Stimulated activated CD4-positive, alpha-beta T cell treated with anti-CD3 and anti-CD28 coated beads, Interleukin-1b, Interleukin-23, amount 100 ng/mL, for 4 hours (primary cell): Measurements from ENCODE around the gene BLOC1S1.

ENCODE experiments used
- DNase-seq, 2 donors: peaks; one replicate each; pipeline ENCODE4 v3.0.0-alpha.2; 2020; ENCODE audit warnings: low read depth in 2 of 2

The BLOC1S1 gene

DNA sequence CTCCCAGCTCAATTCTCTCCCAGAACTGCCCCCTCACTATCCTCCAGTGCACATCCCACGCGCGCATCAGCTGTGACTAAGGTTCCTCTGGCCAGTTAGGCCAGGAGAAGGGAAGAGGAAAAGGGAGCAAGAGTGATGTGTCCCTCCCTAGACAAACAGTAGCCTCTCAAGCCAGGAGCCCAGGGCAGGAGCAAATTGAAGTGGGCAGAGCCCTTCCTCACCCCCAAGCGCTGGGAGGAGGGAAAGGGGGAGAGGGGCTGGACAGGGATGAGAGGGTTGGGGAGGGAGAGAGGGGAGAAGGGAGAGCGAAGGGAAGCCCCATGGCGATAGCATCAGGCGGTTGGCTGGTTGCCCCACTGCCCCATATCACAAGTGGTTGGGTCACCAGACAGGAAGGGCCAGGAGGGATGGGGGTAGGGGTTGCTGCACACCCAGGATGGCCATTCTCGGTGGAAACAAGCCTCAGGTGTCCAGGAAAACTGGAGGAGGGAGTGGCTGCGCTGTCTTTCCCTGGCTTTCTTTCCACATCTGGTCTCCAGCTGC lies 11.9 kb downstream of the BLOC1S1 start:
- no peak for DNase-seq

DNA sequence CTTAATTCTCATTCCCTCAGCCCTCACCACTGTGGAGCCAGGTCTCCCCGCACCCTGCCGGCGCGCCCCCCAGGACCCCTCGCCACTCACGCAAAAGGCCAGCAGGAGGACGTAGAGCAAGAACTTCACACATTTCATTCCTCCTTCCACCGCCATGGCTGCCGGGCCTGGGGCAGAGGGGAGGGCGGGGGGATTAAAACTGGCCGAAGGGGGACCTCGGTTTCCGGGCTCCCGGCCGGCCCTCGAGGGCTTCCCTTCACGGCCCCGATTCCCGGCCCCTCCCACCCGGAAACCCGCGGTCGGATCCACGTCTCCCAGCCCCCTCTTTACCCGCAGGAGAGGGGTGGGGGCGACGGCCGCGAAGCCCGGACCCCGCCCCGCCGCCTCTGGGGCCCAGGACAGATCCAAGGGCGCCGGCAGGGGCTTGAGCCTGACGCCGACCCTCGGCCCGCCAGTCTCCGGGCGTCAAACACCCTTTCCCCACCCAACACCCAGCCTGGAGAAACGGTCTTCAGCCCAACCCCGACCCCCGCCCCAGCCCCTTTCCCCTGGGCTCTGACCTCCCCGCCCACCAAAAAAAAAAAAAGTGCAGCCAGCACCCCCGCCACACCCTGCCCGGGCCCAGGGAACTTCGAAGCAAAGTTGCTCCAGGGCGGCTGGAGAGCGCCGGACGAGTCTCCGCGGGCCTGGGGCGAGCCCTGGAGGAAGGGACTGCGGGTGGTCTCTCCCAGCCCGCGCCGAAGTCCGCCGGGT lies 12.5 kb downstream of the BLOC1S1 start:
- peak in 1 of 2 donors; percentile 31 for DNase-seq

DNA sequence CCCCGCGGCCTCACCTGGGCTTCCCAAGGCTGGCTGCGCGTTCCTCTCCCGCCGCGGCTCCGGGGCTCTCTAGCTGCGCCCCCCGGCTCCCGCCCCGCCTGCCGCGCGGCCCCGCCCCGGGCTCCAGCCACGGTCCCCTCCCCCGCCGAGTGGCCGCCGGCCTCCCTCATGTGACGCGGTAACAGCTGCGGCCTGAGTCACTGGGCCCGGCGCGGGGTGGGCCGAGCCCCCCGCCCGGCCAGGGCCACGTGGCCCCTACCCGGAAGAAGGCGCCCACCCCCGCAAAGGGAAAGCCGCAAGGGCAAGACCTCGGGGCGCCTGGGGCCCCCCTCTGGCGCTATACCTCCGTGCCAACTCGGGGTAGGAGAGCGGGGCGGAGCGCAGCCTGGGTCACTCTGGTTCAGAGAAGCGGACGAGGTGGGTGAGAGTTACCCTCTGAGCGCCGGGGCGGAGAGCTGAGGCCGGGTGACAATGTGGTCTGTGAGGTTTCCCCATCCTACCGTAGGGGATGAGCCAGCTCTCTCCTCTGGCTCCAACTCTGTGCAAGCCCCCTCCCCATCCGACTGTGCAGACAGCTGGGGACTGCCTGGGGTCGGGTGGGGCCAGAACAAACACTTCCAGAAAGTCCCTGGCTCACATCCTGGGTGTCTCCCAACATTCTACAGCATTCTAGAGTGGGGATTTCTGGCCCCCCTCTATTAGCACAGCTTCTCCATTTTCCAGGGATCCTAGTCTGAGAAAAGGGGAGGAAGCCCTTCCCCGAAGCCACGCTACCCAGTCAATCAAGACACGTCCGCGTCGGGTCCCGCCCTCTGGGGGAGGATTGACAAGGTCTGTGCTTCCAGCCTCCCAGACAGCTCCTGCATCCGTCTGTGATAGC lies 13.3 kb downstream of the BLOC1S1 start, which contains the start of gene CD63:
TSS of gene CD63 (minus strand) at position 71 of the 880 bp plus-strand sequence. CDS start 668 bp downstream, outside the sequence.
- peak; percentile 58 to 70 for DNase-seq

DNA sequence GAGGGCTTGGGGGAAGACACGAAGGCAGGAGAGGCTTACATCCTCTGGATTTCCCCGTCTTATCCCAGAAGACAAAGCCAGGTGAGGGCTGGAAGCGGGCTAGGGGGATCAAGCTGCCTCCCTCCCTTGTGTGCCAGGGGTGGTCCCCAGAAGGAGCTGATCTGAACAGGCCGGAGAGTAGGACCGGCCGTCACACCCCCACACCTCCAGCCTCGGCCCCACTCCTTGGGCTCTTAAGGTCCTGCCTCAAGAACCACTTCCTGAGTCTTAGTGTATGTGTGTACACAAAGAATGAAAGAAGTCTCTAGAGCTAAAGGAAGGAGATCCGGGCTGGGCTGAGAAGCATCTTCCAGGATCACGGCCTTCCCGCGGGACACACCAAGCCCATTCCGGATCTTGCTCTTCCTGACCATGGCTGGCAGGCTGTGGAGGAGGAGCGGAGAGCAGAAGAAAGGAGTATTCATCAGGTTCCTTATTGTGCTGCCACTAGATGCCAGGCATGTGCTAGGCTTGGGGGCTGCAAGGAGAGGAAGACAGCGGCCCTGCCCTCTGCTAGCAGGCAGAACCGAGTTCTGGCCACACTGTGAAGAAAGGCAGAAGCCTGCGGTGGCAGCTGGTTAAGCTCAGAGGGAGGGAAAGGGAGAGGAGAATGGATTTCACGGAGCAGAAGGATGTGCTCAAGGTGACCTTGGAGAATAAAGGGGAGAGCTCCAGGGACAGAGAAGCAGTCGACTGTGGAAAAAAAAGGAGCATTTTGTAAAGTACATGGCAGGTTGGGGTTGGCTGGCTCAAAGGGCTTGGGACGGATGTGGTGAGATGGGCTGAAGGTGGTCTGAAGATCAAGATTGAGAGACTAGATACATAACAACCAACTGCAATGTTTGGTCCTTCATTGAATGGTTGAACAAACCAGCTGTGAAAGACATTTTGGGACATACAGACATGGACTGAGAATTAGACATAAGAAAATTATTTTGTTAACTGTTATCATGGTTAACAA lies 14.3 kb downstream of the BLOC1S1 start:
- DNase-seq = no peak

DNA sequence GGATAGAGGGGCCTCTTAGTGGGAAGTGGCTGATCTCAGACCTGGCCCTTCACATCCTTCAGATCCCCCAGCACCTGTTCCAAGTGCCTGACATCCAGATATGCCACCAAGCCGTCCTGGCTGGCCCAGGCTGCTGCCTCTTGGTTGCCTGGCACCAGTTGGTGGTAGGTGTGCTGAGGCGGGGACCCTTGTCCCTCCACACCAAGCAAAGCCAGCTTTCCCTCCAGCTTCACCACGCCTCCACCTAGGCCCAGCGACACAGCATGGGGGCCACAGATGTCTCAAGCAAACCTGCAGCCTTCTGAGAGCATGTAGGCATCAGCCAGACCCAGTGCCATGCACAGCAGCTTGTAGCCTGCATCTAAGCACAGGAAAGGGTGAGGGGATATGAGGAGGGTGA lies 16.4 kb downstream of the BLOC1S1 start:
- DNase-seq = no peak

DNA sequence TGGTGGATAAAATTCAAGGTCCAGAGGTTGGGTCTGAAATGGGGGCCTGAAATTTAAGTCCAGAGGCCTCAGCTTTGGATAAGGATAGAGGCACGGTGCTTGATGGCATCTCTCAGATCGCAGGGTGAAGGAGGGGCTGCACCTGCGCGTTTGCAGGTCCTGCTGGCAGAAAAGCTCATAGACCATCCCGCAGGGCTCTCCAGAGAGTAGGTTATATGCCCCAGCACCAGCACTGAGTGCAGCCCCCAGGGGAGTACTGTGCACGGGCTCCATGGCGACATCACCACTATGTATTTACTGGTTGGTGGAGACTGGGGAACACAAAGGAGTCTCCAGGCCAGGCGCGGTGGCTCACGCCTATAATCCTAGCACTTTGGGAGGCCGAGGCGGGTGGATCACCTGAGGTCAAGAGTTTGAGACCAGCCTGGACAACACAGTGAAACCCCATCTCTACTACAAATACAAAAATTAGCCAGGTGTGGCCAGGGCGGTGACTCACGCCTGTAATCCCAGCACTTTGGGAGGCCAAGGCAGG lies 17.2 kb downstream of the BLOC1S1 start:
- DNase-seq = no peak

DNA sequence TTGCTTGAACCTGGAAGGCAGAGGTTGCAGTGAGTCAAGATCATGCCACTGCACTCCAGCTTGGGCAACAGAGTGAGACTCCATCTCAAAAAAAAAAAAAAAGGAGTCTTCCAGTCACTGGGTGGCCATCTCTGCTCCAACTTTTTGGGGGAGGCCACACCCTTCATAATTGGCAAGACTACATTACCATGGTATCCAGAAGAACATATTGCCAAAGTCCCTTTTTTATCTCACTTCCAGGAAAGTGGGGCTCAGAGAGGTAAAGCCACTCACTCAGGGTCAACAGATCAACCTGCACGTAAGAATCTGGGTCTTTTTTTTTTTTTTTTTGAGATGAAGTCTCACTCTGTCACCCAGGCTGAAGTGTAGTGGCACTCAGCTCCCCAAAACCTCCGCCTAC lies 18.0 kb downstream of the BLOC1S1 start:
- DNase-seq = no peak

DNA sequence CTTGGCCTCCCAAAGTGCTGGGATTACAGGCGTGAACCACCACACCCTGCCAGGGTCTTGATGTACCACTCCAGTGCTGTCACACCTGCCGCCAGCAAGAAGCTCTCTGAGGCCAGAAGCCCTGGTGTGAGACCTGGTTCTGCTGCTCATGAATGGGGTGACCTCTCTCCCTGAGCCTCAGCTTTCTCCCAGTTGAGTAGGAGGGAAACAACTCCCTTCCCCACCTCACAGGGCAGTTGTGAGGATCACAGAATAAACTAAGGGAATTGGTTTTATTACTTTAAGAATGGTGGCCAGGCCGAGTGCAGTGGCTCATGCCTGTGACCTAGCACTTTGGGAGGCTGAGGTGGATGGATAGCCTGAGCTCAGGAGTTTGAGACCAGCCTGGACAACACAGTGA lies 18.7 kb downstream of the BLOC1S1 start:
- DNase-seq = no peak

DNA sequence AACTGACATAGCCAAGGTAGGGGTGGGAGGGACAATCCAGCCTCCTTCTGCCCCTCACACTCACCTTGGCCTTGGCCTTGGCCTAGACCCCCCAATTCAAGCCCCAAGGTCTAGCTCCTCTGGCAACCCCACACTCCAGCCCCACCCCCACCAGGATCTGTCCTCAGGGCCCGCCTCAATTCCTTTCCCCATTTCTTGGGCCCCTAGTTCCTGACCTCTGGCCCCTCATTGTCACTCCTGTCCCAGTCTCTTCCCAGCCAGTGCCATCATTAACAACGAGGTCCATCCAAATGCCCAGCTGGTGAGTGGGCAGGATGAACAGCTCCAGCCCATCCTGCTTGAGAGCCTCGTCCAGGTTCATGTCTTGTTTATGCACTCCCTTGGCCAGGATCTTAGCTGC lies 20.2 kb downstream of the BLOC1S1 start:
- DNase-seq = no peak

DNA sequence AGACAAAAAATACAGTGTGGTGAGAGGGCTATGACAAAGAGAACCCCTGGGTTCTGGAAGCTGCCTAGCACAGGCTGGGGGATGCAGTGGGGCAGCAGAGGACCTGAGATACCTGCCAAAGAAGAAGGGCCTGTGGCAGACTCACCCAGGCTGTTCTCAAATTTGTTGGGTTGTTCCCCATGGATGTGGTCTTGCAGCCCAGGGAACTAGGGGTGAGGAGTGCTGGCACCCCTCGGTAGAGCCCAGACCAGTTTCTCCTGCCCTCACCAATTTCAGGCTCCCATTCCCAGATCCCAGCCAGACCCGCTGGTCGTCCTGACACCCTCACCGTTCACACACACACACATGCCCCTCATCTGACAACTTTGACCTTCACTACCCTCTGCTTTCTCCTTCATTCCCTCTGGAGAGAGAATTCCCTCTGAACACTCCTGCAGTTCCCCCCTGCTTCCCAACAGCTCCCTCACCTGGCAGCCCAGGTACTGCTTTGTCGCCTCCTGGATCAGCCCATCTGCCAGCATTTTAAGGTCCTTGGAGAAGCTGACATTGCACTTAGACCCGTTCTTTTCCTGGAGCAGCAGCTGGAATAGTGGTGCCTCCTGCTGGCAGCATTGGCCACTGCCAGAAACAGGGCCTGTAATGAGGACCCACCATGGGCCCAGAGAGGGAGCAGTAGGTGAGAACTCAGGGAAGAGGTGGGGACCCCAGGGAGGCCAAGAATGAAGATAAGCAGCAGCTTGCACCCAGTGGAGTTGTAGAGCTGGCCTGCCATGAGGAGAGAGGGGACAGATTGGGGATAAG lies 21.1 kb downstream of the BLOC1S1 start:
- peak in 1 of 2 donors; percentile 36 for DNase-seq

DNA sequence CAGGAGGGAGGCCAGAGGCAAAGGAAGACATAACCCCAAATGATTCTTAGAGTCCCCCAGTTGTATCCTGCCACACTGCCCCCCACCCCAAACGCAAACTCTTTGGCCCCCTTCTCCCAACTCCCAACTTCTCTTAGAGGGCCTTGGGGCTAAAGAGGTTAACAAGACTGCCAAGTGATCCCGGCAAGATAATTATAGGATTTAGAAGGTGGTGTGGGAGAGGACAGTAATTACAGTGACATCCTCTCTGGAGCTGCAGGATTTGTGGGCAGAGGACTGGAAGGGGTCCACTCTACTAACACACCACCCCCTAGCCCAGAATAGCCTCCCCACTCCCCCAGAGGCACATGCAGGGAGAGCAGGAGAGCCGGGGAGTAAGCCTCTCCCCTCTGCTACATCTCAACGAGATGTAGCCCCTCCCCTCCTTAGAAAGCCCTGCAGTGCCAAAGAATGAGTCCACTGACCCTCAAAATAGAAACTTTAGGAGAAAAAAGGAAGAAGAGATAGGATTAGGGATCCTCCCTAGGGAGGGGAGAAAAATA lies 21.8 kb downstream of the BLOC1S1 start:
- DNase-seq = no peak

DNA sequence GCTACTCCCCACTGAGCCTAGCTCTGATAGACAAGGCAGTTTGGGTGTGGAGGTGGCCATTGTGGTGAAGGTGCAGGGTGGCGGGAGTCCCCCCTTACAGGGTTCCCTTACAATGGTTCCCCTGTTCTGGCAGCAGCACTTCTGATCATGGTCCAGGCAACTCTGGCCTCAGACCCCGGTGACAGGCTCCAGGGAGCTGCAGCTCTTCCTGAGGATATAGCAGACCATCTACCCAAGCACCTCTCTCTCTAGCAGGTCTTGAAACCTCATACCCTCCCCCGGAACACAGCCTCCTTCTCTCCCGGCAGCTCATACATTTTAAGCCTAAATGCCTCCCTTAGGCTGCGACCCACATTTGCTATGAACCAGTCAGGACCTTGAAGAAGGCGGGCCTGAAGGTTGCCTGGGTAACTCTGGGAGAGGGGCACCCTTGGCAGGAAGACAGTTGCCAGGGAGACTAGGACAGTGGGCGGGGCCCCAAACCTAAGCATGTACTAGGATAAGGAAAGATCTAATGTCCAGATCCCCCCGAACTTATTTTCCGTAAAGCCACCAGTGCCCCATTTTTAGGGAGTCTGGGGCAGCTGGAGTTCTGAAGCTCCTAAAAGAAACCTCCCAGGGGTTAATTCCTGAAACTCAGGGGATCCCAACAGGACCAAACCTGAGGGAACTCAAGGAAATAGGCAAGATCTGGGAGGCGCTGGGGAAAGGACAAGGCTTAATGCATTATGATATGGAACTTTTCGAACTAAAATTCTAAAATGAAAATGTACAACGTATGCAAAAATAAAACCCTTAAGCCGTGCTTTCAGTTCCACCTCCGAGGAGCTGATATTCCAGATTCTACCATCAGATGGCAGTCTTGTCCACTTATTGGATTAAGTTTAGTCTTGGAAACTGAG lies 22.5 kb downstream of the BLOC1S1 start:
- DNase-seq = peak; percentile 58 to 88

DNA sequence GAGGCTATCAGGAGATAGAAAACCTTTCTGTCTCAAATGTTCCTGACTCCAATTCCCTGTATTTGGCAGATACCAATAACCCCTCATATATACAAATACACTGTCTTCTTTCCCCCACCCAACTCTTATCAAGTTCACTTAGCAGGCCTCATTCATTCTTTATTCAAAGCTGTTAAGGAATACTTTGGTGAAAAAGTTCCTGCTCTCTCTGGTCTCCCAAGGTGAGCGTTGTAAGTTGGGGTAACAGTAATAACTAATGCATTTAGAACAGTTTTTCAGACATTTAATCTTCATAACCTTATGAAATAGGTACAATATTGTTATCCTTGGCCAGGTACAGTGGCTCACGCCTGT lies 23.2 kb downstream of the BLOC1S1 start:
- DNase-seq = no peak

DNA sequence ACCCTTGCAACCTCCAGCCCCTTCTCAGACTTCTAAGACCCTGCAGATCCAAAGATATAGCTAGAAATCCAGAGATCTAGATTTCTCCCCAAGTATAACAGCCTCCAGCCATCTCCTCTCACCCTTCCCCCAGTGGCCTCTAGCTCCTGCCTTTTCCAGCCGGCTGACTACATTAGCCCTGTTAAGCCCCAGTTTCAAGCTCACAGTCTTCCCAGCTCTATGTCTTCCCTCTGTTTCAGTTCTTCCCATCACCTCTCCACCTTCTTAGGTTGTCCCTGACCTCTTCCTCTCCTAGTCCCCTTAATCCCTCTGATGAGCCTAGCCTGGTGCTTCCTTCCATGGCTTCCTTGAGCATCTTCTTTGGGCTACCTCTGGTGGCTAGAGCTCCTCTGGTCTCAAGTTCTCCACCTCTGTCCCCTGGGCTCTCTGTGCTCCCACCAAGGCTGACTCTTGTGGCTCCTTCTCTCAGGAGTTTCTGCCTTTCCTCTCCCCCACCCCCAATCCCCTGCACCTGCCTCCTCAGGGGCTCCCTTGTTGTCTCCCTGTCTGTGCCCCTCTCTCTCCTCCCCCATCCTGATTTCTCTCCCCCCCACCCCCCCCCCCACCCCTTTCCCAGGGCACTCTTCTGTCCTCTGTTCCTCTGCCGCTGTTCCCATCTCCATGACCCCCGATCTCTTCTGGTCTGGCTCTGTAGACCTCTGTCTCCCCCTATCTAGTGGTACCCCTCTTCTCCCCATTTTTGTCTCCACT lies 26.3 kb downstream of the BLOC1S1 start:
- DNase-seq = no peak

DNA sequence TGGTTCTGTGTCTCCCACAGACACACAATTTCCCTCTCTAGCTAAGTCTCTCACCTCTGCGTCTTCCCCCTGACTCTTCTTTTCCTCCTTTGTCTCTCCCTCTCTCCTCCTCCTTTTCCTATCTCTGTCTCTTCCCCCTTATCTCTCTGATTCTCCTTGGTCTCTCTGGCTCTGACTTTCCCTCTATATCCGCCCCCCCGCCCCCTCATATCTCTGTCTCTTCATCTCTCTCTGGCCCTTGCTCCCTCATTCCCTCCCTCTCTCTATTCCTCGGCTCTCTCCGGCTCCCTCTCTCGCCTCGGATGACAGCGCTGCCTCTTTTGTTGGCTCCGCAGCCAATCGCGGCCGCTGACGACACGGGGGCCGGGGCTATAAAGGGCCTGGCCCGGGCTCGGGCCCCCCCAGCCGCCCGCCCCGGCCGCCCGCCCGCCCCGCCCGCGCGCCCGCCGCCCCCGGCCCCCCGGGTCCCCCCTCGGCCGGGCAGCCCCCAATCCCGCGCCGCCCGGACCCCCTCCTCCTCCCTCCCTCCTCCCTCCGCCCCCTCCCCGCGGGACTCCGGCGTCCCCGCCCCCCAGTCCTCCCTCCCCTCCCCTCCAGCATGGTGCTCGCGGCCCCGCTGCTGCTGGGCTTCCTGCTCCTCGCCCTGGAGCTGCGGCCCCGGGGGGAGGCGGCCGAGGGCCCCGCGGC lies 27.0 kb downstream of the BLOC1S1 start, which contains the start of gene GDF11:
TSS of gene GDF11 (plus strand) at position 404 of the 687 bp plus-strand sequence. CDS start at position 599, 195 bp downstream.
- peak; percentile 48 to 66 for DNase-seq

DNA sequence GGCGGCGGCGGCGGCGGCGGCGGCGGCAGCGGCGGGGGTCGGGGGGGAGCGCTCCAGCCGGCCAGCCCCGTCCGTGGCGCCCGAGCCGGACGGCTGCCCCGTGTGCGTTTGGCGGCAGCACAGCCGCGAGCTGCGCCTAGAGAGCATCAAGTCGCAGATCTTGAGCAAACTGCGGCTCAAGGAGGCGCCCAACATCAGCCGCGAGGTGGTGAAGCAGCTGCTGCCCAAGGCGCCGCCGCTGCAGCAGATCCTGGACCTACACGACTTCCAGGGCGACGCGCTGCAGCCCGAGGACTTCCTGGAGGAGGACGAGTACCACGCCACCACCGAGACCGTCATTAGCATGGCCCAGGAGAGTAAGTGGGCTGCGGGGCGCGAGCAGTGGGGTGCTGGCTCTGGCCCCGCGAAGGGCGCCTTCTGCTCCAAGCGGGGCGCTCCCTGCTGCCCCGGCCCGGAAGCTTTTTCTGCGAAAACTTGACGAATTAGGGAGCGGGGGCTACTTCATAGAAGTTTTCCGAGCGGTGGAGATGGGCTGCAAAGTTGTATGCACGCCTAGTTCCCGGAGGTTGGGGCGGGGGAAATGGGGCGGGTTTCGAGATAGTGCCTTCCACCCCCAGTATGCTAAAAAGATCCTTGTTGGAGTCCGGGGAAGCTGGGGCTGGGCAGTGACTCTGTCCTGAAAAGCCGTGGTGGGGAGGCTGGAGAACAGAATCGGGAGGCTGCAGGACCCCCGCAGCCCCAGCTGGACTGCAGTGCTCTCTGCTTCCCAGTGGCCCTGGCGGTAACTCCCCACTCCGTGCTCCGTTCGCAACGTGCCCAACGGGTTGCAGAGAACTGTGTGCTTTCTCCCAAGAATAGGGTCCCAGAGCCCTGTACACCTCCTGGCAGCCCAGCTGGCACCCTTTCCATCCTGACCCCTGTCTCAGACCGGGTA lies 27.8 kb downstream of the BLOC1S1 start:
- DNase-seq = peak in 1 of 2 donors; percentile 35
